GM12878 (cell line): ENCODE data around the gene SARS1. TPM values are rescaled to one million over a fixed set of nuclear protein-coding genes. Genes with fewer than 3 reads are reported as not detected.

Experiments
- ATAC-seq: fragments of 200-7000 bp; cut with Tn5 transposase; 3 replicates; pipeline ENCODE4 v1.9.1; 2020; ENCODE audit warnings: mild to moderate bottlenecking, moderate library complexity
- BruUV-seq: library from RNA; stranded (reverse); fragments of 400-500 nt; replicated peaks from 2 replicates; lab custom pipeline; 2021; lab: Mats Ljungman, UMichigan
- CTCF ChIA-PET: fragments of 300-600 bp; sonication (Branson Sonifier 250); formaldehyde crosslinking; extraction: SDS; loops from one replicate; lab custom pipeline; 2021; ENCODE audit warnings: inconsistent platforms; lab: Yijun Ruan, JAX
- POLR2A ChIA-PET: fragments of 350-600 bp; formaldehyde crosslinking; extraction: SDS; loops from one replicate; lab custom pipeline; 2021; ENCODE audit warnings: inconsistent platforms; lab: Charles Lee
- RAD21 ChIA-PET: fragments of 300-600 bp; sonication (Branson Sonifier 250); formaldehyde crosslinking; loops from one replicate; lab custom pipeline; 2023; ENCODE audit warnings: antibody characterized with exemption; ENCODE audit not compliant: unreplicated experiment; lab: Charles Lee
- SMC1A ChIA-PET: fragments of 300-600 bp; sonication (Branson Sonifier 250); formaldehyde crosslinking; loops from one replicate; lab custom pipeline; 2023; ENCODE audit not compliant: unreplicated experiment, uncharacterized antibody; lab: Charles Lee
- DNase-seq: peaks from one replicate; pipeline ENCODE4 v3.0.0-alpha.2; 2011; ENCODE audit warnings: low read depth, low spot score
- FAIRE-seq: peaks from 3 replicates; lab custom pipeline; 2011; peaks lifted over from hg19 to GRCh38; lab: Jason Lieb, UNC
- H2AFZ ChIP-seq: 2 replicates; pipeline ENCODE4 v1.6.0; 2011; ENCODE audit warnings: low read depth, low read length, control low read depth; ENCODE audit not compliant: control insufficient read depth
- H3K27ac ChIP-seq: 2 replicates; pipeline ENCODE4 v1.5.1; 2011; ENCODE audit warnings: control low read depth; ENCODE audit not compliant: control insufficient read depth, insufficient read depth
- H3K27me3 ChIP-seq, 2 experiments: replicated peaks in 1 of 2; 2 replicates each; pipeline versions ENCODE4 v1.6.0 to v1.6.1; 2011; ENCODE audit warnings: low read length in 1 of 2; ENCODE audit not compliant: control insufficient read depth in 2 of 2, insufficient read depth in 2 of 2
- H3K36me3 ChIP-seq, 2 experiments: 2 replicates each; pipeline ENCODE4 v1.5.1; 2011; ENCODE audit warnings: low read length in 1 of 2; ENCODE audit not compliant: control insufficient read depth in 2 of 2, insufficient read depth in 2 of 2
- H3K4me1 ChIP-seq: 2 replicates; pipeline ENCODE4 v1.6.1; 2011; ENCODE audit warnings: mild to moderate bottlenecking, low read length, moderate library complexity, mixed read lengths; ENCODE audit not compliant: control insufficient read depth, insufficient read depth
- H3K4me2 ChIP-seq: 2 replicates; pipeline ENCODE4 v1.6.0; 2011; ENCODE audit warnings: control low read depth; ENCODE audit not compliant: control insufficient read depth, insufficient read depth
- H3K4me3 ChIP-seq: fragments of 200-600 bp; sonication (generic); 2 replicates; pipeline ENCODE4 v1.5.1; 2016
- H3K79me2 ChIP-seq: 2 replicates; pipeline ENCODE4 v1.6.0; 2011; ENCODE audit warnings: low read length; ENCODE audit not compliant: control insufficient read depth, insufficient read depth
- H3K9ac ChIP-seq: 2 replicates; pipeline ENCODE4 v1.8.0; 2011; ENCODE audit warnings: low read length, control low read depth, mixed read lengths; ENCODE audit not compliant: control insufficient read depth, insufficient read depth
- H3K9me3 ChIP-seq: replicated peaks from 3 replicates; pipeline ENCODE4 v1.5.1; 2011; ENCODE audit warnings: mild to moderate bottlenecking, low read length; ENCODE audit not compliant: control insufficient read depth, insufficient read depth
- H4K20me1 ChIP-seq: 2 replicates; pipeline ENCODE4 v1.6.0; 2011; ENCODE audit not compliant: control insufficient read depth, insufficient read depth
- CEBPB ChIP-seq, 2 experiments: fragments of 150-350 bp in 1 of 2; IDR thresholded peaks; 2 replicates each; pipeline ENCODE4 v1.6.1; 2012 to 2014; ENCODE audit warnings: low read depth in 2 of 2, low read length in 2 of 2, borderline replicate concordance in 1 of 2, inconsistent platforms in 1 of 2
- NFIC ChIP-seq: IDR thresholded peaks from 2 replicates; pipeline ENCODE4 v1.6.1; 2012; ENCODE audit warnings: low read depth, mild to moderate bottlenecking, inconsistent platforms, low read length, moderate library complexity
- NFYA ChIP-seq: IDR thresholded peaks from 2 replicates; pipeline ENCODE4 v1.6.1; 2011; ENCODE audit warnings: low read depth, mild to moderate bottlenecking, low read length, improper control_type of control experiment, borderline replicate concordance
- PAX8 ChIP-seq: fragments of 450-650 bp; IDR thresholded peaks from 2 replicates; pipeline ENCODE4 v1.6.1; 2017; ENCODE audit warnings: mild to moderate bottlenecking, moderate library complexity
- SPI1 ChIP-seq: IDR thresholded peaks from 2 replicates; pipeline ENCODE4 v1.6.1; 2011; ENCODE audit warnings: low read depth, mild to moderate bottlenecking, low read length, moderate library complexity, borderline replicate concordance; ENCODE audit not compliant: insufficient read depth
- WGBS: methylation state at CpG from one replicate; pipeline ENCODE4 v1.1.6; 2016; ENCODE audit warnings: low lambda C conversion rate; ENCODE audit not compliant: insufficient replicate concordance, insufficient coverage; ENCODE audit errors: missing lambda C conversion rate; 5-methylcytosine and 5-hydroxymethylcytosine counted together
- in situ Hi-C: fragments of 300-500 bp; cut with MboI; formaldehyde crosslinking; loops from 9 replicates; pipeline ENCODE4 v1.14.3; 2018; ENCODE audit warnings: mixed read lengths
- intact Hi-C: fragments of 100-400 bp; cut with micrococcal nuclease; formaldehyde crosslinking; loops from one replicate; pipeline ENCODE4 v1.14.2; 2022; ENCODE audit not compliant: unreplicated experiment
- polyA plus RNA-seq, 11 experiments: library from polyadenylated mRNA; depleted of rRNA in 4 of 11; unstranded in 6 of 11; stranded (reverse) in 5 of 11; fragments of >200 nt; fragmentation: Nextera tagmentation in 4 of 11; fragmentation: Illumina TruSeq in 1 of 11; extraction: Ambion mirVana in 4 of 11; extraction: Trizol in 1 of 11; gene quantifications; 1 replicate in 1 of 11; 2 replicates in 10 of 11; pipeline versions ENCODE4 v1.2.1 to v1.2.3, GENCODE V29; 2011 to 2016; ENCODE audit warnings: inconsistent platforms in 2 of 11, missing spikeins in 2 of 11, low read depth in 1 of 11
- total RNA-seq, 4 experiments: library from RNA; depleted of rRNA in 3 of 4; stranded (reverse); fragments of >200 nt in 3 of 4; fragmentation: Illumina TruSeq in 1 of 4; extraction: Trizol in 1 of 4; gene quantifications; 2 replicates each; pipeline versions ENCODE4 v1.2.1 to v1.2.3, GENCODE V29; 2013 to 2021
- TF ChIP-seq, protein P1 (sequence below), 3 experiments: IDR thresholded peaks in 2 of 3; conservative IDR thresholded peaks in 1 of 3; 2 replicates each; pipeline ENCODE4 v1.5.1; 2011; ENCODE audit warnings: low read depth in 3 of 3, low read length in 3 of 3, mild to moderate bottlenecking in 3 of 3, control low read depth in 2 of 3, moderate library complexity in 2 of 3, inconsistent platforms in 1 of 3, mixed read lengths in 1 of 3; ENCODE audit not compliant: control insufficient read depth in 2 of 3, insufficient read depth in 1 of 3; ENCODE audit errors: extremely low read depth in 1 of 3
- TF ChIP-seq, protein P2 (sequence below): fragments of 450-650 bp; IDR thresholded peaks from 2 replicates; pipeline ENCODE4 v1.6.1; 2017; ENCODE audit warnings: low read depth, mild to moderate bottlenecking, moderate library complexity

The SARS1 gene
- total and polyA plus RNA-seq, 10 of the 15 experiments (the other 5 are each of a cell fraction or from before 2014, with no cell fraction given) = 103 to 202 (median 138) TPM

DNA sequence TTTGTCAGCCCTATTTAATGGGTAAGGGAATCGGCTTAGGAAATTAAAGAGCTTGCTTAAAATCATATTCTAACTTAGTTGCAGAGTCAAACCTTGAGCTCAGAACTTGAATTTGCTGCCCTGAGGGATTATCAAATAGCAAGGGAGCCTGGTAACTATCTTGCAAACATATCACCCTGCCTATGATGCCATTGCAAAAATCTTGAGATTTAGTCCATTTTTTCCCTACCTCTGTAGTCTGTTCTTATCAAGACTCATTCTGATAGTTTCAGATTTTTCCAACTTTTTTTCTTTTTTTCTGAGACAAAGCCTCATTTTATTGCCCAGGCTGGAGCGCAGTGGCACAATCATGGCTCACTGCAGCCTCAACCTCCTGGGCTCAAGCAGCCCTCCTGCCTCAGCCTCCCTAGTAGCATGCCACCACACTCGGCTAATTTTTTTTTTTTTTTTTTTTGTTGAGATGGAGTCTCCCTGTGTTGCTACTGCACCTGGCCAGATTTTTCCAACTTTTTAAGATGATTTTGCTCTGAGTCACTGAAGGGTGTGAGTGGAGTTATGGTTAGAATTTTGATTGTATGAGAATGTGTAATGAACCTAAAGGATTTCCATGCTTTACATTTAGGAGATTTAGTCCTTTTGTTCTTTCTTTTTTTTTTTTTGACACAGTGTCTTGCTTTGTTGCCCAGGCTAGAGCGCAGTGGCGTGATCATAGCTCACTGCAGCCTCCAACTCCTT is 12.2 kb downstream of the SARS1 start:
- DNase-seq (no peak), ATAC-seq (no peak), FAIRE-seq (no peak)
- Histone ChIP-seq H3K36me3 (peaks cover 6 to 10% of the 10 kb centered on the region in 2 experiments), H3K9me3 (no peaks in the 10 kb centered on the region), H3K4me2 (no peak overlapping the region), H3K4me3 (no peak overlapping the region), H3K27ac (no peak overlapping the region), H3K9ac (no peak overlapping the region), H3K79me2 (peaks cover 8% of the 10 kb centered on the region), H3K4me1 (no peaks in the 10 kb centered on the region), H2AFZ (no peak overlapping the region), H4K20me1 (no peaks in the 10 kb centered on the region), H3K27me3 (no peaks in the 10 kb centered on the region)
- in situ Hi-C loops (no loop called here), intact Hi-C loops (no loop called here)
- ChIA-PET CTCF (interaction anchor here (0.8 to 1.5 kb wide), 2 partner anchors 12 to 173 kb away, joined by 3 read pairs; partner anchors contain the start of gene SARS1), RAD21 (interaction anchor here (1.3 kb wide), 1 partner anchor 12 kb away, joined by 4 read pairs; the partner anchor contains the start of gene SARS1), SMC1A (no interaction called here), POLR2A (interaction anchor here (1.1 to 1.5 kb wide), 3 partner anchors 12 to 32 kb away, joined by 3 to 5 read pairs (median 4); partner anchors contain the start of gene SARS1)
- TF ChIP-seq SPI1 = no peak
- TF ChIP-seq NFYA = no peak
- no peak for TF ChIP-seq NFIC
- TF ChIP-seq, protein P1, sequence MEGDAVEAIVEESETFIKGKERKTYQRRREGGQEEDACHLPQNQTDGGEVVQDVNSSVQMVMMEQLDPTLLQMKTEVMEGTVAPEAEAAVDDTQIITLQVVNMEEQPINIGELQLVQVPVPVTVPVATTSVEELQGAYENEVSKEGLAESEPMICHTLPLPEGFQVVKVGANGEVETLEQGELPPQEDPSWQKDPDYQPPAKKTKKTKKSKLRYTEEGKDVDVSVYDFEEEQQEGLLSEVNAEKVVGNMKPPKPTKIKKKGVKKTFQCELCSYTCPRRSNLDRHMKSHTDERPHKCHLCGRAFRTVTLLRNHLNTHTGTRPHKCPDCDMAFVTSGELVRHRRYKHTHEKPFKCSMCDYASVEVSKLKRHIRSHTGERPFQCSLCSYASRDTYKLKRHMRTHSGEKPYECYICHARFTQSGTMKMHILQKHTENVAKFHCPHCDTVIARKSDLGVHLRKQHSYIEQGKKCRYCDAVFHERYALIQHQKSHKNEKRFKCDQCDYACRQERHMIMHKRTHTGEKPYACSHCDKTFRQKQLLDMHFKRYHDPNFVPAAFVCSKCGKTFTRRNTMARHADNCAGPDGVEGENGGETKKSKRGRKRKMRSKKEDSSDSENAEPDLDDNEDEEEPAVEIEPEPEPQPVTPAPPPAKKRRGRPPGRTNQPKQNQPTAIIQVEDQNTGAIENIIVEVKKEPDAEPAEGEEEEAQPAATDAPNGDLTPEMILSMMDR (IDR thresholded peaks at IDR 0.05 in 2 of 3, conservative IDR thresholded peaks at IDR 0.05 in 1 of 3; ENCODE audit: control insufficient read depth in 2 of 3, extremely low read depth in 1 of 3, insufficient read depth in 1 of 3, low read depth in 3 of 3, low read length in 3 of 3) = no peak
- TF ChIP-seq PAX8 = no peak
- TF ChIP-seq CEBPB (IDR thresholded peaks at IDR 0.05; ENCODE audit: borderline replicate concordance in 1 of 2, low read depth in 2 of 2, low read length in 2 of 2) = no peak
- TF ChIP-seq, protein P2, sequence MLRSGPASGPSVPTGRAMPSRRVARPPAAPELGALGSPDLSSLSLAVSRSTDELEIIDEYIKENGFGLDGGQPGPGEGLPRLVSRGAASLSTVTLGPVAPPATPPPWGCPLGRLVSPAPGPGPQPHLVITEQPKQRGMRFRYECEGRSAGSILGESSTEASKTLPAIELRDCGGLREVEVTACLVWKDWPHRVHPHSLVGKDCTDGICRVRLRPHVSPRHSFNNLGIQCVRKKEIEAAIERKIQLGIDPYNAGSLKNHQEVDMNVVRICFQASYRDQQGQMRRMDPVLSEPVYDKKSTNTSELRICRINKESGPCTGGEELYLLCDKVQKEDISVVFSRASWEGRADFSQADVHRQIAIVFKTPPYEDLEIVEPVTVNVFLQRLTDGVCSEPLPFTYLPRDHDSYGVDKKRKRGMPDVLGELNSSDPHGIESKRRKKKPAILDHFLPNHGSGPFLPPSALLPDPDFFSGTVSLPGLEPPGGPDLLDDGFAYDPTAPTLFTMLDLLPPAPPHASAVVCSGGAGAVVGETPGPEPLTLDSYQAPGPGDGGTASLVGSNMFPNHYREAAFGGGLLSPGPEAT = no peak
- no TSS peak for BruUV-seq
- 97% methylated on average over 4 of the region's 5 CpGs for WGBS
